ENCODE measurements around the gene SDR42E2.

- TF ChIP-seq, protein P1, sequence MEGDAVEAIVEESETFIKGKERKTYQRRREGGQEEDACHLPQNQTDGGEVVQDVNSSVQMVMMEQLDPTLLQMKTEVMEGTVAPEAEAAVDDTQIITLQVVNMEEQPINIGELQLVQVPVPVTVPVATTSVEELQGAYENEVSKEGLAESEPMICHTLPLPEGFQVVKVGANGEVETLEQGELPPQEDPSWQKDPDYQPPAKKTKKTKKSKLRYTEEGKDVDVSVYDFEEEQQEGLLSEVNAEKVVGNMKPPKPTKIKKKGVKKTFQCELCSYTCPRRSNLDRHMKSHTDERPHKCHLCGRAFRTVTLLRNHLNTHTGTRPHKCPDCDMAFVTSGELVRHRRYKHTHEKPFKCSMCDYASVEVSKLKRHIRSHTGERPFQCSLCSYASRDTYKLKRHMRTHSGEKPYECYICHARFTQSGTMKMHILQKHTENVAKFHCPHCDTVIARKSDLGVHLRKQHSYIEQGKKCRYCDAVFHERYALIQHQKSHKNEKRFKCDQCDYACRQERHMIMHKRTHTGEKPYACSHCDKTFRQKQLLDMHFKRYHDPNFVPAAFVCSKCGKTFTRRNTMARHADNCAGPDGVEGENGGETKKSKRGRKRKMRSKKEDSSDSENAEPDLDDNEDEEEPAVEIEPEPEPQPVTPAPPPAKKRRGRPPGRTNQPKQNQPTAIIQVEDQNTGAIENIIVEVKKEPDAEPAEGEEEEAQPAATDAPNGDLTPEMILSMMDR (IDR thresholded peaks at IDR 0.05), result no peak
- TF ChIP-seq POLR2AphosphoS5 (IDR thresholded peaks at IDR 0.05; ENCODE audit: insufficient read depth in 1 of 2, low read depth in 1 of 2) (no peak), POLR2A (IDR thresholded peaks at IDR 0.05) (no peak)
Measured at GRCh38 chr16:22222006-22222405, 59.7 kb downstream of the SDR42E2 start.

Data from vagina (tissue), 2 donors.